ENCODE measurements around the gene DCAF12.
"Not testable (repeated sequence)": the region's sequence is repeated elsewhere in the genome, so short reads cannot be mapped to it uniquely, and the experiment has no call there.

DCAF12 gene

DNA sequence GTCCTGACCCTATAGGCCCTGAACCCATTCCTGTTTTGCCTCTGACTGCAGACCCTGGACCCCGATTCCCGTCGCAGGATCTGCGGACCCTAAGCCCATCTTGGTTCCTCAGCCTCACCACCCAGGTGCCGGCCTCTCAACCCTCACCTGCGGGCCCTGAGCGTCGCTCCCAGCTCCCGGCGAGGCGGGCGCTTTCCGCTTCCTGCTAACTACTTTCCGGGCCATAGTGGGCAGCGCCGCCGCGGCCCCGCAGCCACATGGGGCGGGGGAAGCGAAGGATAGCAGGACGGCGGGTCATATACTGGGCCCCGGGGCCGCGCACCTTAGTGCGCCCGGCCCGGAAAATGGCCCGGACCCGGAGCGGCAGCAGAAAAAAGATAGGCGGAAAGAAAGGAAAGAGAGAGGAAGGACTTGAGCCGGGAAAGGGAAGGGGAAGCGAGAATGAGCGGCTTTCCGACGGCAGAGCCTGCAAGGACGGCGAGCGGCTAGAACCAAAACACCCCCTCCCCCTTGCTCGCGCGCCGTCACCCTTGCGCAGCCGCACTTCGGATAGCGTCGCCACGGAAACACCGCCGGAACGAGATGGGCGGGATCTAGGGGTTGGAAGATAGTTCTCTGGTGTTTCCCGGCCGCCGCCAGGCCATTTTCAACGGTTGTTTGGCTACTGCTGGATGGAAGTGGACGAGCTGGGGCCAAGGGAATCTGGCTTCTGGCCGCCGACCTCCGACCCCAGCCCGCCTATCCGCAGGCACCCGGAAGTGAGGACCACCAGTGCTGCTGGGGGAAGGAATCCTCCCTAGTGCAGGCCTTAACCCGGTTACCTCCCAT is at the start of gene DCAF12:
DCAF12 (minus strand) TSS at position 492 of the 828 bp plus-strand sequence; CDS start at position 225, 267 bp downstream.
- peak; percentile 36 for DNase-seq

DNA sequence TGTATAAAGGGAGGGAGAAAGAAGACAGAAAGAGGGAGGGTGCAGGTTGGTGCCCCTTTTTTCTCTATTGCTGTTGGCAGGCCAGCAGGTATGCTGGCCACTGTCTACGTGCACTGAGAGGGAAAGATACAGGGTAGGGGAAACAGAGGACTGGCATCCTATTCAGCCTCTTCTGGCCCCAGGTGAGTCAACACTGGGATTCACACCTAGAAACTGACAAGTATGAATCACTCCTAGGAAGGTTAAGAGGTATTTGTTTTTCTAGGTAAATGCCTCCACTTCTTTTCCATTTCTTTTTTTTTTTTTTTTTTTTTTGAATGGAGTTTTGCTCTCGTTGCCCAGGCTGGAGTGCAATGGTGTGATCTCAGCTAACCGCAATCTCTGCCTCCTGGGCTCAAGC is 49.6 kb upstream of the DCAF12 start:
- DNase-seq = no peak

DNA sequence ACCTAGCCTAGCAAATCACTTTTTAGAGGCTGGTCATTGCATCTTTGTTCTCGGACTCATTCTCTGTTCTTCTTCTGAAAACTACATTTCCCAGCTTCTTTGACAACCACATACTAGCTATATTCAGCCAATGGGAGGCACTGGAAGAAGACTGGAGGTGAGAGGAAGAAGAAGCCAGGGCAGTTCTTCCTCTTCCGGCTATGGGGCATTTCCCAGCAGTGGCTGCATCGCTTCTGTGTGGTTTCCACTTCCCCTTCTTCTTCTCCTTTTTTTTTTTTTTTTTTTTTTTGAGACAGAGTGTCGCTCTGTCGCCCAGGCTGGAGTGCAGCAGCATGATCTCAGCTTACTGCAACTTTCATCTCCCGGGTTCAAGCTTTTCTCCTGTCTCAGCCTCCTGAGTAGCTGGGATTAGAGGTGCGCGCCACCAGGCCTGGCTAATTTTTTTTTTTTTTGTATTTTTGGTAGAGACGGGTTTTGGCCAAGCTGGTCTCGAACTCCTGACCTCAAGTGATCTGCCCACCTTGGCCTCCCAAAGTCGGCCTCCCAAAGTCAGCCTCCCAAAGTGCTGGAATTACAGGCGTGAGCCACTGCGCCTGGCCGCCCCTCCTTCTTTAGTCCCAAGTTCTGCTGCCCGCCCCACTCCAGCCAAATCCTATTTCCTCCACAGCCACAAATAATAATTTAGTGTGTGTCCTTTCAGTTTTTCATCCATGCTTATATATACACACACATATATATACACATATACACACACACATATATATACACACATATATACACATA is 45.4 kb upstream of the DCAF12 start:
- DNase-seq = no peak

DNA sequence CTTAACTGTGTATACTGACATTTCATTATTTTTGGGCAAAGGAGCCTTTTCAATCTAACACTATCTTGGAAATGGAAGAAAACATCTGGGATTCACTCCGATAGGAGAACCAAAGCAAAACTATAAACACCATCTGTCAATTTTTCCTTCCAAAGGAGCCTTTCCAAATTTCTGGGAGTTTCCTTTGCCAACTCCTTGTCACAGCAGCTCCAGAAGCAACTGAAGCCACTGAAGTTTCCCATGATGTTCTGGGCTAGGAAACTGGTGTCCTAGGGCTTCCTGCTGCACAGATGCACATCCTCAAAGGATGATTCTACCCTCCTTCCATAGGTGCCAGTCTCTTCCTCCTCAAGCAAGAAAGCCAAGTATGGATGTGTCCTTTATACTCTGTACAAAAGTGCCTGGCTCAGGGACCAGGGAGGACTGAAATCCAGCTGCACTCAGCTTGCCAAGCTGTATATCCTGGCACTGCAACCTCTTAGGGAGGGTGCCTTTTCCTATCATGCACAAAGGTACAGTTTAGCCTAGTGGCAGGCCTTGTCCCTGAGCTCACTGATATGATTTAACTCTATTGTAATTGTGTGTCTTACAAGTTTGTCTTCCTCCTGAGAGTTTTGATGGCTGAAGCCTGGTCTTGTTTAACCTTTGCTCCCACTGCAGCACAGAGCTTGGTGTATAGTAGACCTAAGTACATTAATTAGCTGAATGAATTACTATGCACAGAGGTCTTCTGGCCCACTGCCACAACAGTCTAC is 43.9 kb upstream of the DCAF12 start:
- no peak for DNase-seq

DNA sequence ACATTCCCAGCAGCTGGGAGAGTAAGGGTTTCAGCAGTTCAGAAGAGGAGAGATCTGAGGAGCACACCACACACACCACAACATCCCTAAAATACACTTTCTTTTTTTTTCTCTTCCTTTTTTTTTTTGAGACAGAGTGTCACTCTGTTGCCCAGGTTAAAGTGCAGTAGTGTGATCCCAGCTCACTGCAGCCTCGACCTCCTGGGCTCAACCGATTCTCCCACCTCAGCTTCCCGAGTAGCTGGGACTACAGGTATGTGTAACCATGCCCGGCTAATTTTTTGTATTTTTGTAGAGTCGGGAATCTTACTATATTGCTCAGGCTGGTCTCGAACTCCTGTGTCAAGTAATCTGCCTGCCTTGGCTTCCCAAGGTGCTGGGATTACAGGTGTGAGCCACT is 42.6 kb upstream of the DCAF12 start:
- DNase-seq = no peak

DNA sequence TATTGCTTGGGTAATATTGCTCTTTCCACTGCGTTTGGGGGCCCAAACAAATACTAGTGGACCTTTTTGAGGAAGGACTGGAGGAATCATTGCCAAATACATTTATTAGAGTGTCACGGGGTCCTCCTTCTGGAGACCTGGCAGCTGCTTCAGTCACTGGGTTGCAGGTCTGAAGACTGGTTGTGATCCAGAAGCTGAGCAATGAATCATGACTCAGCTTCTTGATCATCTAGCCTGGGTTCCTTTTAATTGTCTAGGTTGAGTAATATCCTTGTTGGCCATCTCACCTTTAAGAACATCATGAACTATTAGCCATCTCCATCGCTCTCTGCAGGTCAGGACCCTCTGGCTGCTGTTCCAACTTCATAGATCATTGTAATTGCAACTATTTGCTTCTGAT is 36.9 kb upstream of the DCAF12 start:
- DNase-seq = no peak

DNA sequence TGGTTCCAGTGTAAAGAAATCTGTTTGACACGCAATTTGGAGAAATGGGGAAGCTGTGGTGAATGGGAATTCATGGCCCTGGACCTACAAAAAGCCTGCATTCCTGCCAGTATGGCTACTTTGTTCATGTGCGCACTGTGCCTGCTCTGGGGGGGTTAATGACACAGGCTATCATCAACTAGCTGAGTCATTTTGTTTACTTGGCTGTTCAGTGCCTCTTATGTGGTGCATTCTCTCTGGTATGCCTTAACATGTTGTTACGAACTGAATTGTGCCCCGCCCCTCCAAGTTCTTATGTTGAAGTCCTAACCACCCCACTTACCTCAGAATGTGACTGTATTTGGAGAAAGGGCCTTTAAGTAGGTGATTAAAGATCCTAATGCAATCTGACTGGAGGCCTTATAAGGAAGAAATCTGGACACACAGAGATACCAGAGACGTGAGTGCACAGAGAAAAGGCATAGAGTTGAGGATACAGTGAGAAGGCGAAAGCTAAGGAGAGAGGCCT is 31.9 kb upstream of the DCAF12 start:
- no peak for DNase-seq

DNA sequence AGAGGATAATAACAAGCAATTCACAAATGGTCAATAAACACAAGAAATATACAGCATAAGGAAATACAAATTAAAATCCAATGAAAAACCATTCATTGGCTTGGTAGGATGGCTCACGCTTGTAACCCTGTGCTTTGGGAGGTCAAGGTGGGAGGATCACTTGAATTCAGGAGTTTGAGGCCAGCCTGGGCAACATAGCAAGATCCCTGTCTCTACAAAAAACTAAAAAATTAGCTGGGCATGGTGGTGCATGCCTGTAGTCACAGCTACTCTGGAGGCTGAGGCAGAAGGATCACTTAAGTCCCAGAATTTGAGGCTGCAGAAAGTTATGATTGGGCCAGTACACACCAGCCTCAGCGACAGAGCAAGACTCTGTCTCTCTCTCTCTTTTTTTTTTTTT is 31.4 kb upstream of the DCAF12 start:
- DNase-seq = no peak

DNA sequence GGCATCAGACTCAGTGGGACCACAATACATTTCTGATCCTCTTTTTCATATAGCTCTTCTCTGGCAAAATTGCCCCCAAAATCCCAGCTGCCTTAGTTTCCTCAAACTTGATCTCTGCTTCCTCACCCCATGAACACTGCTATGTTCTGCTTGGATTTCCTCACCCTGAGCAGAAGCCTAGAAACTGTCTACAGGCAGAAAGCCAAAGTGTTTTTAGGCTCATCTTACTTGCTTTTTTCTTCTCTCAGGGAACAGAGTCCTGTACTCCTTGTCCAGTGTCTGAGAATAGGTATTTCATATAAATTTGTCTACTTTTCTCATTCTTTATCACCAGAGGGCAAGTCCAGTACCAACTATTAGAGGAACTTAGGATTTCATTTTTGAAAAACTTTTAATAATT is 30.8 kb upstream of the DCAF12 start:
- DNase-seq = no peak

DNA sequence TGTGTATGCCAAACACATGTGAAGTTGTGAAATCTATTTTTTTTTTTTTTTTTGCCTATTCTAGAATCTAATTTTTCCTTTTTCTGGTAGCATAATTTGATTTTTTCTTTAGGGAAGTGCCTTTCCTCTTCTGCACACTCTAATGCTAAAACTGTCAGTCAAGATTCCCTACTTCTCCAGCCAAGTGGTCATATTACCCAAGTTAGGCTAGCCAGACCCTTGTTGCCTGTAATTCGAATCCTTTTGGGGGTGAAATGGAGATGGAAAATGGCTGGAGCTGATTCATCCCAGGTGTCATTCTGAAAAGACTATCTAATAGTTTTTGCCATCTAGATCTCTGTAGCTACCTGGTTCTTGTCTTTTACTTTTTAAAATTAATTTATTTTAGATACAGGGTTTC is 27.6 kb upstream of the DCAF12 start:
- no peak for DNase-seq

DNA sequence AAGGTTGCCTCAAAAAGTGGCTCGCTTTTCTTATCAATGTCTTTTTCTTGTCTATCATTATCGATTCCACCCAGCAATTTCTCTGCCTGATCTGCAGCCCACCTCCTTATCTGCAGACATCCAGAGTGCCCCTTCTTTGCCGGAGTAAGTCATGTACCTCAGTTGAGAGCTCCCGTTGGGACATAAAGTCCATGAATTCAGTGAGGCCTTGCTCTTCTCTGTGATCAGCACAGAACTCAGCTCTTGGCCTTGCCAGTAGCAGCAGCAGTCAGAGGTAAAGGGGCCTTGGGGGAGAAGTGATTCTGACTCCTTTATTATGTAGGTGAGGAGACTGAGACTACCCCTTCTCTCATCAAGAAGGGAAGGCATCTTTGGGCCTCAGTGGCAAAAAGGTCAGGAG is 24.9 kb upstream of the DCAF12 start:
- no peak for DNase-seq

DNA sequence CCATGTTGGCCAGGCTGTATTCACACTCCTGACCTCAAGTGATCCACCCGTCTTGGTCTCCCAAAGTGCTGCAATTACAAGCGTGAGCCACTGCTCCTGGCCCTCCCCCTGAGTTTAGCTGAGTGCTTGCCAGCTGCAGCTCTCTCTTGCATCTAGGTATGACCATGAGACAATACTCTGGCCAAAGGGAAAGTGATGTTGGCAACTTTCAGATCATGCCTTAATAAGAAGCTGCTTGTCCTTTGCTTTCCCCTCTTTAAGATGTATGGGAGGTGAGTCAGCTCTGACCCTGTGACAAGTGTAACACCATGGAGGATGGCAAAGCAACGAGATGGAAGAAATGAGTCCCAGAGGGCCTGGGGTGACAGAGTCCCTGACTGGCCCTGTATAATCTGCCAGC is 18.7 kb upstream of the DCAF12 start:
- no peak for DNase-seq

DNA sequence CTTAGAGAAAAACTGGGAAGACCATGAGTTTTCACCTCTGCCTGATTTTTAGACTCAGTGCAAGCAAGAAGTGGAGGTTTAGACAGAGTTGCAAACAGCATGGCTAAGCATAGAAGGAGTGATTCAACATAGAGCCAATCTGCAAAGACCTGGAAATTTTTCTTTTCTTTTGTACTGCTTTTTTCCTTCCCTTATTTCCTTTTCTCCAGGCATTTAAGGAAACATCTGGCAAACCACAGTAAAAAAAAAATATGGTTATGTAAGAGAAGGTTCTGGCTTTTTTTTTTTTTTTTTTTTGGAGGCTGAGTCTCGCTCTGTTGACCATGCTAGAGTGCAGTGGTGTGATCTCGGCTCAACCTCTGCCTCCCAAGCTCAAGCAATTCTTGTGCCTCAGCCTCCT is 16.6 kb upstream of the DCAF12 start:
- no peak for DNase-seq

DNA sequence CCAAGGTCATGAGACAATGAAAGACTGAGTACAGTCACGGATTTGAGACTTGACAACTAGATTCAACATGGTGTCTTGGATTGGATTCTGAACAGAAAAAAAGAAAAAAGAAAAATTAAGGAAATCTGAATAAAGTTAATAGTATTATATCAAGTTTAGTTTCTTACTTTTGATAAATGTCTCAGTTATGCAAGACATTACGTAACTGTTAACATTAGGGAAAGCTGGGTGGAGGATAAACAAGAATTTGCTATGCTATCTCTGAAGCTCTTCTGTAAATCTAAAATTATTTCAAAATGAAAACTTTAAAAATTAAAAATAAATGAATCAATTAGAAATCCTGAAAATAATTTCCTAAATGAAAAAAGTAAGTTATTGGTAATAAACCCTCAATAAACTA is 14.4 kb upstream of the DCAF12 start:
- DNase-seq = no peak

DNA sequence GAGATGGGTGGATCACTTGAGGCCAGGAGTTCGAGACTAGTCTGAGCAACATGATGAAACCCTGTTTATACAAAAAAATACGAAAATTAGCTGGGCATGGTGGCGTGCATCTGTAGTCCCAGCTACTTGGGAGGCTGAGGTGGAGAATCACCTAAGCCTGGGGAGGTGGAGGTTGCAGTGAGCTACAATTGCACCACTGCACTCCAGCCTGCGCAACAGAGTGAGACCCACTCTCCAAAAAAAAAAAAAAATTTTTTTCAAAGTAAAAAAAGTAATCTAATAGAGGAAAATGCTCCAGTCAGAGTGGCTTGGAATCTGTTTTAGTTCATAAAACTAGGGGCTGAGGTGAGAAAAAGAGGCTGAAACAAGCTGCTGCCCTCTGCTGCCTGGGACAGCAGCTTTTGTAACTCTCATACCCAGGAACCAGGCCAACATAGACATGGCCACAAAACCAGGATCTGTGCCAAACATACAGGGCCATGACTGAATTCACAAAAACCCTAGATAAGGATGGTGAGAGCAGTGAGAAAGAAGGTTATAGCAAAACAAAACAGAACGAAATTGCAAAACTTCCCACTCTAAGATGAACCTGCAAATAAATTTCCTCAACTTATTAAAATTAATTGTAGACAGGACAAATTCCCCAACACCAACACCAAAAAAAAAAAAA is 13.1 kb upstream of the DCAF12 start:
- DNase-seq = no peak

DNA sequence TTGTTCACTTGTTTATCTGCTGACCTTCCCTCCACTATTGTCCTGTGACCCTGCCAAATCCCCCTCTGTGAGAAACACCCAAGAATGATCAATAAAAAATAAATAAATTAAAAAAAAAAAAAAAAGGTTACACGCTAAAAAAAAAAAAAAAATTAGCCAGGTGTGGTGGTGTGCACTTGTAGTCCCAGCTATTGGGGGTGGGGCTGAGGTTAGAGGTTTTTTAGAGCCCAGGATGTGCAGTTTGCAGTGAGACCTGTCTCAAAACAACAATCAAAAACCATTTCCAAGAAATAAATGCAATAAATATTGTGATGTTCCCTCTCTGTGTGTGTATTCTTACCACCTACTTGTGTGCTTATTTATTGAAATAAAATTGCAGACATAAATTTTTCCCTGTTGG is 12.1 kb upstream of the DCAF12 start:
- DNase-seq = not testable (repeated sequence)

DNA sequence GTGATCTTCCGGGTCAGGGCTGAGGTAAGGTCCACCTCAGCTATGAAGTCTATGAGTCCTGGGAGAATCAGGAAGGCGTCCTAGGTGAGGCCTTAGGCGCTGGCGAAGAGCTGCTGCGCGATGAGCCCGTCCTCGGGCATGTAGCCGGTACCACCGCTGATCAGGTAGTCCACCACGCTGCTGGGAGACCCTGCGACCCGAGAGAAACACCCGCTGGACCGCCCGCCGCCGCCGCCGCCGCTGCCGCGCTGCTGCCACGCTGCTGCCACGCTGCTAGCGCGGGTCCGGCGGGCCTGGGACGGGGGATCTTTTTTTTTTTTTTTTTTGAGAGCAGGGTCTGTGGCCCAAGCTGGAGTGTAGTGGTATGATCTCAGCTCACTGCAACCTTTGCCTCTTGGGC is 8.0 kb upstream of the DCAF12 start:
- DNase-seq = no peak

DNA sequence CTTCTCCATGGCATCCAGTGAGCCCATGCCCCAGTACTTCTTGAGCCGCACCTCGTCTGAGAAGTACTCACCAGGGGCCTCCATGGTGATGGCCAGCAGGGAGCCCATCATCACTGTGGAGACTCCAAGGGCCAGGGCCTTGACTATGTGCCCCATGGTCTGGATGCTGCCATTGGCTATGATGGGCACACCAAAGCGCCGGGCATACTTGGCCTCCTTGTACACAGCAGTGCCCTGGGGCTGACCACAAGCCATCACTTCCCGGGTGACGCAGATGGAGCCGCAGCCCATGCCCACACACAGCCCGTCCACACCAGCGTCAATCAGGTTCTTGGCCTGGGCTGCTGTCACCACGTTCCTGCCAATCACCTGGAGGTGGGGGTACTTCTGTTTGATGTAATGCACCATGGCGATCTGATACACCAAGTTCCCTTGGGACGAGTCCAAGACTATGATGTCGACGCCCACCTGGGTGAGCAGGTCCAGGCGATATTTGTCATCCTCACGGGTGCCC is 7.0 kb upstream of the DCAF12 start:
- DNase-seq = no peak

DNA sequence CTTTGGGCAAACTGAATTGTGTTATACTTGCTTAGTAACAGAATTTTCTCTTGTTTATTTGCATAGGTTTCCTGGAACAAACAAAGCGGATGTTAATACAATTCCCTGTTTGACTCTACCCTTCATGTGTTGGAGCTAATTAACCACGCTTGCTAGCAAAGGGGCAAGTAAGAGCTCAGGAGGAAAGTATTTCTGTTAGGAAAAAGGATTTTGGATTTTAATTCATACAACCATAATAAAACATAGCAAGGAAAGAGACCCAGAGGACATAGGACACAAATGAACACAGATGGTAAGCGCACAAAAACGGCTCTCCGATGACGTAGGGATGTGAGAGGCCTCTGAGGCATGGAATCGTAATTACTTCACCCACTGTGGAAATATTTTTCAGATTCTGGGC is 5.1 kb upstream of the DCAF12 start:
- no peak for DNase-seq

DNA sequence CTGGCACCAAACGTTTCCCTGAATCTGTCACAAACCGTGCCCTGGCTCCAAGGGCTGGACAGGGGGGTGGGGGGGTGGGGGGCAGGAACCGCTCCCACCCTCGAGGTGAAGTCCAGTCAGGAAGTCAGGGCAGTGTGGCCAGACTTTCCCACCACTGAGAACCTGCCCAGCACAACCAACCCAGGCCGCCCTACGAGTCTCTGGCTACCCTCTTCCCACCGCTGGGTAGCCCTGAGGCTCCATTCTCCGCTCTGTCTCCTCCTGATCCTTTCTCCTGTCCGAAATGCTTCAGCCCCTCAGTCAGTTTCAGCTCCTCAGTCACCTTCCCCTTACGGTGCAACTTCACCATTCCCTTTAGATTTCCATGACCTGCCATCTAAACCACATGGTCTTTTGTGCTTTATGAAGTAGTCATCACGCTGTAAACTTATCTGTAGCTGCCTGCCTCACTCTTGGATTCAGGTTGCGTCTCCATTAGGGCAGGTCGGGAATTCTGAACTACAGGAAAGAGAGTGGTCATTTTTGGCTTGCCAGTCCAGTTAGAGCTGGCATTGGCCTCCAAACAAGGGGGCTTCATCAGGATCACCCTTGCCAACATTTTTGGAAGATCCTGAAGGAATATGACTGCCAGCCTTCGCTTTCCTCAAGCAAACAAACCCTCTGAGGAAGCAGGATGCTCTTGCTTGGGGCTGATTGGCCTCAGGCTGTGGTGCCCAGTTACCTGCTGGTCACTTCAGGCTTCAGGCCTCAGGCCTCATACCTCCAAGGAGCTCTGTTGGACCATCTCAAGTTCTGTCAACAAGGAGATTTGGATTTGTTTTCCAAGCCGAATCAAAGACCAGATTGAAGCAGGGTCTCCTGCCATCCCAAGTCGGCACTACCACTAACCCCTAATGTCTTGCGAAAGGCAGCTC is 794 bp upstream of the DCAF12 start:
- no peak for DNase-seq

DNA sequence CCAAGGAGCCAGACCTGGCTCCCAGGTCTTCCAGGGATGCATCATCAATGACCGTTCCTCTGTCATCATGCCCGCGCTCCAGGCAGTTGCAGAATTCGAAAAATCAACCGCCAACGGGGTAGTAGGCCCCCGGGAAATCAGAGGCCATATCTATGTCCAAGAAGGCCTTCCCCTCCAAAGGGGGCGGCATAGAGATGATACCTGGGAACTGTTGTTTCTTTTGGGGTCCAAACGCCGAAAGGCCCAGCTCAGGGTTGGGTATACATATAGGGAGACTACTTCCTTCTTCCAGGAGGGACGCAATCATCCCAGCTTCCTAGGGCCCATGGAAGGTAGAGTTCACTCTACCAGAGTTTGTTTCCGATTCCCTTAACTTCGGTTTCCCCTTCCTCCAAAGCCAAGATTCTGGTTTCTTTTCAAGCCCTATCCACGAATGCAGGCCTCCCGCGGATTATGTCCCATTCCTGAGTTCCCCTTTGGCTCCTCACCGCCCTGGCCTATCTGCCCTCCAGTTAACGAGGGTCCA is 754 bp downstream of the DCAF12 start:
- DNase-seq = no peak
